Activated CD8-positive, alpha-beta T cell treated with anti-CD3 and anti-CD28 coated beads for 36 hours (primary cell): Measurements from ENCODE around the gene EFNA4. TPM values are rescaled to one million over a fixed set of nuclear protein-coding genes. Genes with fewer than 3 reads are reported as not detected.

ENCODE experiments used
- ATAC-seq: fragments of 200-7000 bp; cut with Tn5 transposase; one replicate; pipeline ENCODE4 v1.10.0; 2021; ENCODE audit warnings: mild to moderate bottlenecking, moderate library complexity
- CTCF ChIA-PET: fragments of 350-600 bp; sonication (Branson Sonifier 250); formaldehyde crosslinking; loops from one replicate; lab custom pipeline; 2021; ENCODE audit warnings: antibody characterized with exemption; lab: Charles Lee
- POLR2A ChIA-PET: fragments of 350-600 bp; sonication (Branson Sonifier 250); formaldehyde crosslinking; loops from one replicate; lab custom pipeline; 2021; ENCODE audit warnings: antibody characterized with exemption; lab: Charles Lee
- DNase-seq: peaks from one replicate; pipeline ENCODE4 v3.0.0-alpha.2; 2020
- H3K27ac Mint-ChIP-seq: one replicate; pipeline ENCODE4 v1.8.0; 2021; ENCODE audit warnings: mild to moderate bottlenecking, mixed read lengths
- H3K27me3 Mint-ChIP-seq: one replicate; pipeline ENCODE4 v1.8.0; 2021; ENCODE audit warnings: mixed read lengths
- H3K36me3 Mint-ChIP-seq: one replicate; pipeline ENCODE4 v1.8.0; 2021; ENCODE audit warnings: low read depth, mixed read lengths
- H3K4me1 Mint-ChIP-seq: one replicate; pipeline ENCODE4 v1.8.0; 2021; ENCODE audit warnings: low read depth, mixed read lengths
- H3K4me3 Mint-ChIP-seq: one replicate; pipeline ENCODE4 v1.8.0; 2021; ENCODE audit warnings: mild to moderate bottlenecking, moderate library complexity, mixed read lengths
- H3K9me3 Mint-ChIP-seq: one replicate; pipeline ENCODE4 v1.8.0; 2021; ENCODE audit warnings: mixed read lengths
- CTCF ChIP-seq: fragments of 200-600 bp; IDR thresholded peaks from one replicate; pipeline ENCODE4 v1.8.0; 2022; ENCODE audit warnings: antibody characterized with exemption, mild to moderate bottlenecking
- intact Hi-C: fragments of 100-400 bp; cut with micrococcal nuclease; formaldehyde crosslinking; loops from one replicate; pipeline ENCODE4 v1.10.0; 2022
- total RNA-seq, 2 experiments: library from RNA; stranded (reverse); gene quantifications; one replicate each; pipeline ENCODE4 v1.2.3, GENCODE V29; 2021

EFNA4 gene
- 1 to 10 TPM; 7.1 to 7.8 TPM for total RNA-seq

GRCh38 chr1:155063550-155064110 lies at the start of gene EFNA4:
Gene EFNA4, plus strand, starts transcription at chr1:155063740. Its CDS starts 84 bp downstream, at chr1:155063824.
- H3K4me1 Mint-ChIP-seq: peaks cover 32% of the 10 kb centered on the region
- peak within 1 kb of the TSS; percentile 39 for H3K27ac Mint-ChIP-seq
- peak within 1 kb of the TSS; percentile 77 for H3K4me3 Mint-ChIP-seq
- no peak for TF ChIP-seq CTCF
- intact Hi-C loops: loop anchor here (2.0 to 5.0 kb wide), 2 partner anchors 21 to 91 kb away; partner anchors contain the start of genes CKS1B and SHC1
- no peaks in the 10 kb centered on the region for H3K27me3 Mint-ChIP-seq
- peaks cover 11% of the 10 kb centered on the region for H3K36me3 Mint-ChIP-seq
- peak; percentile 88 for DNase-seq
- ChIA-PET POLR2A (interaction anchor here (0.8 to 2.5 kb wide), 7 partner anchors 12 to 109 kb away, joined by 3 to 11 read pairs (median 4); partner anchors contain the start of genes ADAM15 and KRTCAP2), CTCF (interaction anchor here (1.0 to 23.5 kb wide), 10 partner anchors 12 to 143 kb away, joined by 3 to 278 read pairs (median 6); partner anchors contain the start of genes ADAM15, EFNA3 and KRTCAP2)
- peak; percentile 80 for ATAC-seq
- no peaks in the 10 kb centered on the region for H3K9me3 Mint-ChIP-seq

- peaks cover 8% of the 10 kb centered on the region for H3K36me3 Mint-ChIP-seq
- intact Hi-C loops: loop anchor here (5.0 kb wide), 1 partner anchor 43 kb away; the partner anchor contains the start of genes CKS1B and SHC1
- TF ChIP-seq CTCF: no peak
- ChIA-PET POLR2A (interaction anchor here (0.7 to 4.3 kb wide), 6 partner anchors 7 to 59 kb away, joined by 3 to 29 read pairs (median 8); partner anchors contain the start of genes CKS1B, FLAD1 and PBXIP1), CTCF (interaction anchor here (1.2 to 7.6 kb wide), 8 partner anchors 15 to 70 kb away, joined by 4 to 77 read pairs (median 31); partner anchors contain the start of genes ADAM15, FLAD1, LENEP and PBXIP1)
- ATAC-seq (no peak), DNase-seq (no peak)
- H3K27ac Mint-ChIP-seq: no peak overlapping the region
- H3K4me1 Mint-ChIP-seq: peaks cover 69% of the 10 kb centered on the region
- no peaks in the 10 kb centered on the region for H3K9me3 Mint-ChIP-seq
- no peak overlapping the region for H3K4me3 Mint-ChIP-seq
- peaks cover 2% of the 10 kb centered on the region for H3K27me3 Mint-ChIP-seq
Measured at GRCh38 chr1:155014709-155015508, 48.6 kb upstream of the EFNA4 start.

- DNase-seq: no peak
- no peak for ATAC-seq
- peaks cover 2% of the 10 kb centered on the region for H3K27me3 Mint-ChIP-seq
- no peak overlapping the region for H3K4me3 Mint-ChIP-seq
- ChIA-PET POLR2A (interaction anchor here (1.0 to 4.3 kb wide), 7 partner anchors 8 to 60 kb away, joined by 3 to 29 read pairs (median 10); partner anchors contain the start of genes CKS1B, FLAD1 and PBXIP1), CTCF (interaction anchor here (0.9 to 7.6 kb wide), 14 partner anchors 8 to 76 kb away, joined by 3 to 77 read pairs (median 14); partner anchors contain the start of genes ADAM15, FLAD1, LENEP and PBXIP1)
- TF ChIP-seq CTCF: no peak
- no peaks in the 10 kb centered on the region for H3K9me3 Mint-ChIP-seq
- peaks cover 8% of the 10 kb centered on the region for H3K36me3 Mint-ChIP-seq
- intact Hi-C loops: loop anchor here (5.0 kb wide), 1 partner anchor 43 kb away; the partner anchor contains the start of genes CKS1B and SHC1
- H3K4me1 Mint-ChIP-seq: peaks cover 62% of the 10 kb centered on the region
- H3K27ac Mint-ChIP-seq: no peak overlapping the region
Measured at GRCh38 chr1:155015527-155016230, 47.9 kb upstream of the EFNA4 start.

GRCh38 chr1:155016231-155016831 lies 47.2 kb upstream of the EFNA4 start:
- peaks cover 55% of the 10 kb centered on the region for H3K4me1 Mint-ChIP-seq
- H3K27me3 Mint-ChIP-seq: peaks cover 2% of the 10 kb centered on the region
- DNase-seq (no peak), ATAC-seq (no peak)
- ChIA-PET POLR2A (interaction anchor here (1.0 to 4.3 kb wide), 7 partner anchors 9 to 55 kb away, joined by 3 to 29 read pairs (median 10); partner anchors contain the start of genes CKS1B, FLAD1 and PYGO2), CTCF (interaction anchor here (0.9 to 7.6 kb wide), 19 partner anchors 8 to 75 kb away, joined by 3 to 77 read pairs (median 8); partner anchors contain the start of genes ADAM15, FLAD1, LENEP and PBXIP1)
- intact Hi-C loops: loop anchor here (5.0 kb wide), 1 partner anchor 44 kb away; the partner anchor contains the start of genes CKS1B and SHC1
- H3K4me3 Mint-ChIP-seq: no peak overlapping the region
- TF ChIP-seq CTCF: no peak
- H3K27ac Mint-ChIP-seq: no peak overlapping the region
- peaks cover 8% of the 10 kb centered on the region for H3K36me3 Mint-ChIP-seq
- no peaks in the 10 kb centered on the region for H3K9me3 Mint-ChIP-seq
